Daoy (cell line): ENCODE results near the gene AKR1B1. TPM values are rescaled to one million over a fixed set of nuclear protein-coding genes. Genes with fewer than 3 reads are reported as not detected.

Experiments
- DNase-seq: peaks from one replicate; pipeline ENCODE4 v3.0.0-alpha.2; 2015; ENCODE audit warnings: low read depth
- total RNA-seq: library from RNA; depleted of rRNA; stranded (reverse); fragments of >200 nt; shearing (Covaris generic); gene quantifications from 2 replicates; pipeline ENCODE4 v1.2.3, GENCODE V29; 2014

The AKR1B1 gene
- total RNA-seq, 1 experiment from 2014 or later: 111 TPM

GRCh38 chr7:134444961-134445315 is 14.0 kb downstream of the AKR1B1 start:
- DNase-seq: no peak

- DNase-seq: no peak
These were observed 14.5 kb downstream of the AKR1B1 start for GRCh38 chr7:134444198-134444960.

GRCh38 chr7:134443396-134444070 is 15.4 kb downstream of the AKR1B1 start:
- no peak for DNase-seq

- no peak for DNase-seq
These were observed 16.3 kb downstream of the AKR1B1 start for GRCh38 chr7:134442441-134443220.

GRCh38 chr7:134441264-134441663 is 17.6 kb downstream of the AKR1B1 start:
- no peak for DNase-seq

- DNase-seq: no peak
These were observed 18.4 kb downstream of the AKR1B1 start for GRCh38 chr7:134440476-134440875.

GRCh38 chr7:134440067-134440466 is 18.8 kb downstream of the AKR1B1 start:
- DNase-seq: no peak

- no peak for DNase-seq
These were observed 20.0 kb downstream of the AKR1B1 start for GRCh38 chr7:134438946-134439345.

GRCh38 chr7:134435161-134435920 is 23.6 kb downstream of the AKR1B1 start:
- no peak for DNase-seq

- DNase-seq: no peak
These were observed 24.2 kb downstream of the AKR1B1 start for GRCh38 chr7:134434701-134435100.

GRCh38 chr7:134433430-134433829 is 25.5 kb downstream of the AKR1B1 start:
- no peak for DNase-seq

GRCh38 chr7:134432296-134433152 is 26.4 kb downstream of the AKR1B1 start:
- peak; percentile 97 for DNase-seq

- DNase-seq: no peak
These were observed 27.1 kb downstream of the AKR1B1 start for GRCh38 chr7:134431815-134432214.

- no peak for DNase-seq
These were observed 29.4 kb downstream of the AKR1B1 start for GRCh38 chr7:134429481-134429880.

GRCh38 chr7:134428942-134429341 is 30.0 kb downstream of the AKR1B1 start:
- no peak for DNase-seq

GRCh38 chr7:134427896-134428295 is 31.0 kb downstream of the AKR1B1 start:
- no peak for DNase-seq

- no peak for DNase-seq
These were observed 33.1 kb downstream of the AKR1B1 start for GRCh38 chr7:134425777-134426176.

- no peak for DNase-seq
These were observed 36.3 kb downstream of the AKR1B1 start for GRCh38 chr7:134422638-134423037.

GRCh38 chr7:134422008-134422407 is 36.9 kb downstream of the AKR1B1 start:
- peak; percentile 34 for DNase-seq

GRCh38 chr7:134420424-134421125 is 38.3 kb downstream of the AKR1B1 start:
- peak; percentile 72 for DNase-seq
